DMS153 treated with DMSO at 0.1 percent for 48 hours (cell line): ENCODE data around the gene EPHA5.
A peak's percentile ranks its signal among the peaks of the same experiment; 100 is the strongest.

ENCODE experiments used
- DNase-seq: peaks from one replicate; lab custom pipeline; 2025; ENCODE audit not compliant: unreplicated experiment; lab: John Stamatoyannopoulos, UW

The EPHA5 gene

DNA sequence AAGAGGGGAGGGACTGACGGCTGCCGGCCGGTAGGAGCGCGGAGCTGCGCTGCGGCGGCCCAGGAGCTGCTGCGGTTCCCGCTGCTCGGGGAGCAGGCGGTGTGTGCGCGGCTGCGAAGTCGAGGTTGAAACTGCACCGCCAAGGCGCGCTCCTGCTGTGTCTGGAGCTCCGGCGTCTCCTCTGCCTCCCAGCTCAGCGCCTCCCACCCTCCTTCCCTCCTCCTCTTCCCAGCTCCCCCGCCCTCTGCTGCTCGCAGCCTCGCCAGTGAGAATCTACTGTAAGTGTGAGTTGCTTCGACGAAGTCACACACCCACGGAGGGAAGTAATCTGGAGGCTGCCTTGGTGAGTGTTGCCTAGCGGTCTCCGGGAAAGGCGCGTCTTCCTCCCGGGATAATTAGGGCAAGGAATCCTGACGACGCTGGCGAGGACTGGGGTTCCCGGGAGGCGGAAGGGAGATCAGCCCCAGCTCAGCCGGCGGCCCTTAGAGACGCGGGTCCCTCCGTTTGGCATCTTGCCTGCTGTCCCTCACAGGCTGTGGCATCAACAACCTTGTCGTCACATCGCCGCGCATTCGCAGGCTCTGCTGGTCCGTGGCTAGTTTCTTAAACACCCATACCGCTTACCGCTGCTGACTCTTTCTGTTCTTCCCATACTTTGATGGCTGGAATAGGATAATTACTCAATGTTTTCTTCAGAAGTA lies at the start of gene EPHA5:
Gene EPHA5 (minus strand): TSS at position 159 of the 701 bp plus-strand sequence. CDS start 747 bp downstream, outside the sequence.
- DNase-seq, result peak; percentile 52

GRCh38 chr4:65719635-65720034 lies 49.3 kb upstream of the EPHA5 start:
- DNase-seq, result no peak

DNA sequence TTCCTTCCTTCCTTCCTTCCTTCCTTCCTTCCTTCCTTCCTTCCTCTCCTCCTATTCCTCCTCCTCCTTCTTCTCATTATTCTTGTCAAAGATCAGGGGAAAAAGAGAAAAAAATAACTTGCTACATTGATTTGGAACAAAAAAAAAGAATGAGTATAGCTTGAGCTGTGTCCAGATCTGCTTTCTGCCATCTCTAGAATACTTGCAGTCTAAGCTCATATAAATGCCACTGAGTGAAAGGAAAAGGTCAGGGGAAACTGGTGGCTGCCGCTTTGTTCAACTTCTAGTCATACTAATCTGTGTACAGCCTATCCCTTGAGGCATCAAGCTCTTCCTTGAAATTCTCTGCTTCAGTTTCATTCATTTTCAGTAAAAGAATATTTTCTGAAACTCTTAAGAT lies 28.3 kb upstream of the EPHA5 start:
- DNase-seq, result no peak

- no peak for DNase-seq
Measured at GRCh38 chr4:65696436-65696835, 26.1 kb upstream of the EPHA5 start.

DNA sequence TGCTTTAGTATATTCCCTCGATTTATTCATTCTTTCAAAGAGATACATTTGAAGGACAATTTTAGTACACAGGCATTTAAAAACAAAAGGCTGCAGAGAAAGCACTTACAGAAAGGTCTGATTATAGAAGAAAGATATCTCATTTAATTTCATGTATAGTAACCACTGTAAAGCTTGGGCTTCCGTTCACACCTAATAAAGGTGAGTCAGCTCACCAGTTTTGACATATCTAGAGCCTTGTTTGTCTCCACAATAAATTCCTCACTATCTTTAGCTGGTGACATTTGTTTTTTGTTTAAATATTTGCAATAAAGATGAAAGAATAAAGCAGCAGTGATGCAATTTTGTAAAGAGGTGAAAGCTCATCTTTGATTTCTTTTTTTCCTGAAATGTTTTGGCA lies 1.1 kb upstream of the EPHA5 start:
- DNase-seq, result no peak

DNA sequence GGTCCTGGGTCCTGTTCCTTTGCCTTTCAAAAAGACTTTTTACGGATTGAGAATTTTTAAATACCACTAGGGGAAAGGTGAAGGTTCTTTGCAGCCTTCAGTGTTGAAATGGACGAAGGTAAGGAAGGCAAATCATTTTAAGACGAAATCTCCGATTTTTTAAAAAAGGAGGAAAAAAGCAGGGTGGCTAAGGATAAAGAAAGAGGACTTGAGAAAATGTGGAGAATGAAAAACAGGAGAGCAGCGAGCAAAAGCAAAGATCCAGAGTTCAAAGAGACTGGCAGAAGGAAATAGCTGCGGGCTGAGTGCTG lies 314 bp downstream of the EPHA5 start:
- no peak for DNase-seq

DNA sequence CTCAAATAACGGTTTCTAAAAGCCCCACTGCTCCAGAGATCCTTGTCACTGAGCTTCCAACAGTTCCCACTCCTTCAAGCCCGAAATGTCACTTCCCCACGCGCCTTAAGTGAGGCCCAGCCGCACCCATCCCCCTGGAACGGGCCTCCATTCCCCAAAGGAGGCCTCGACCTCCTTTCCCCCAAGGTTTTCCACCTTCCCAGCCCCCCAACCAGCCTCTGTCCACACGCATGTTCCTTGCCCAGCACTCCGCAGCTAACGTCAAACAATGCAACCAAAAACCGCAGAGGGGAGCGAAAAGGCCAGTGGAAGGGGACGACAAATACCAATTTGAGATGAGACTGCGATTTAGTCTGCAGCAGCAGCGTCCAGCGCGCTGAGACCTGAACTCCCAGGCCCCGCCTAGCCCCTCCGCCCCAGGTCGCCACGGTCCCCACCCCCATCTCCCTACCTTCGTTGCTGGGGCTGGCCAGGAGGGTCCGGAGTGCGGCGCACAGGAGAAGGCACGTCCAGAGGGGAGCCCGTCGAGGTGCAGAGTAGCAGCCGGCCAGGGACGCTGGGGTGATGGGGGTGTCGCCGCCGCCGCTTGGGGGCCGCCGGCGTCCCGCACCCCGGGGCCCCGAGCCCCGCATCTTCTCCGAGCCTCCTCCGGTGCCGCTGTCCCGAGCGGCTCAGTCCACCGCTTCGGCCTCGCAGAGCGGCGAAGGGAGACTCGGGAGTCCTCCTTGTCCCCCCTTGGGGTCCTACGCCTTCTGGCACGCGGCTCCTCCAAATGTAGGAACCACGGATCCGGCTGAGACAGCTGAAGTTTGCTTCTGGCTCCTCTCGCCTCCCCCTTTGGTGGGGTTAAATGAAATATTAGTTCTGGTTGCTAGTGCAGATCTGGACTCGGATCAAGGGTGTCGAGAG lies 924 bp downstream of the EPHA5 start:
- DNase-seq, result no peak

DNA sequence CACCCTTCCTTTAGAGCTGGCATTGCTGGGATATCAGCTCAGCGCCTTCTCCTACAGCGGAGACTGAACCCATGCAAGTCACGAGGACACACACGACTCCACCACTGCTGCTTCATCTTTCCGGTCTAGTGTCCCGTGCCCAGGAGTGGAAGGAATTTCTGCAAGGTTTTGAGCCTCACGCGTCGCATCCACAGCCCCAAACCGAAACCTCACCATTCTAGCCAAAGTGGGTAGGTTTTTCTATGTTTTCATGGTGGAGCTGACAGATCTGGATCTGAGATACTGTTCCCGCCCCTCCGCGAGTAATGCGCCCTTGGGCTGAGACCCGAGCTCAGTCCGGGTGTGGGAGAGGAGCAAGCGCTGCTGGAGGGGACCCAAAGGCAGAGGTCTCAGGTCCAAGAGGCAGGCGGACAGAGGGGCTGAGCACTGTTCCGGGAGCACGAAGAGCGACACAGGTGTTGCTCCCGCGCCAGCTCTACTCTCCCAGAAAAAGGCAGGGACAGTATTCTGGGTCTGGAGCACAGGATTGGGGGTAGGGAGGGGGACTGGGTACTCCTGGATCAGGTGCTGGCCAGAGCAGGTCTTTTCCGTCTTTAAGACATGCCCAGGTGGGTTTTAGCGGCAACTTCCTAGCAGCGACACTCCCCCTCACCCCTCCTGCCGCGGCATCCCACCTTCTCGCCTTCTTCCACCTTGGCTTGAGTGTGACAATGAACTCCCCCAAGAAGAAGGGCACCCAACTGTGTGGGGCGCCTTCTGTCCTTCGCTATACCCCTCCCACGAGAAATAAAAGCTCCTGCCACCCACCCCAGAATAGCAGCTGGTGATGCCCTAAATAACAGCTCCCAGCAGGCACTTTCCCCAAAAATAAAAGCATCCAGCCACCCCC lies 1.8 kb downstream of the EPHA5 start:
- DNase-seq, result no peak

- DNase-seq, result no peak
Measured at GRCh38 chr4:65667506-65668041, 2.7 kb downstream of the EPHA5 start.

DNA sequence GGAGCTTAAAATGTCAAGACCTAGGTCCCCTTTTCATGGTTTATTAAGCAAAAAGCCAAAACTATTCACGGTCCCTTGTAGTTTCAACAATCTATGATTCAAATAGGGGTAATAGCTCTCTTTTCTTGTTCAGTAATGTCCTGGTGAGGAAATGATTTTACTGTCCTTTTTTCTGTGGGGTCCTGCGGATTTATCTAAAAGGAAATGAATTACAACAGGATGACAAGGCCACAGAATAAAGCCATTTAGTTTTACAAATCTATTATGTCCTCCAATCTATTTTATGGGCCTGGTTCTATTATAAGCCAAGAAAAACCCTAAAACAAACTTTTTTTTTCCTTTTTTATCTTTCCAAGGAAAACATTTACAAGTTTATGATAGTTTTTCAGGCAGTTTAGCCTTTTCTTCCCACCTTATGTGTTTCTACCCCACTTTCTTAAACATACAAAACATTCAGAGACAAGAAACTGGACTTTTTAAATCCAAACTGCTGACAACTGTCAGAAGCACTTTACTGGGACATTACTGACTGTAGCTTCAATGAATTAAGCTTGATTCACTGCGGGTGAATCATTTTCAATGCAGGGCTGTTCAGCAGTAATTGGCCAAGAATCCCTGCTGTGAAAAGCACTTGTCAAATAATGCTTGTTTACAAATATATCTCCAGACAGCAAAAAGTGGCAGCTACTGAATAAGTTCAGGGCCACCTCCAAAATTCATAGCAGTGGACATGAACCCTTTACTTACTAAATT lies 4.3 kb downstream of the EPHA5 start:
- peak; percentile 36 for DNase-seq

- DNase-seq, result peak; percentile 66
Measured at GRCh38 chr4:65661471-65661870, 8.8 kb downstream of the EPHA5 start.

DNA sequence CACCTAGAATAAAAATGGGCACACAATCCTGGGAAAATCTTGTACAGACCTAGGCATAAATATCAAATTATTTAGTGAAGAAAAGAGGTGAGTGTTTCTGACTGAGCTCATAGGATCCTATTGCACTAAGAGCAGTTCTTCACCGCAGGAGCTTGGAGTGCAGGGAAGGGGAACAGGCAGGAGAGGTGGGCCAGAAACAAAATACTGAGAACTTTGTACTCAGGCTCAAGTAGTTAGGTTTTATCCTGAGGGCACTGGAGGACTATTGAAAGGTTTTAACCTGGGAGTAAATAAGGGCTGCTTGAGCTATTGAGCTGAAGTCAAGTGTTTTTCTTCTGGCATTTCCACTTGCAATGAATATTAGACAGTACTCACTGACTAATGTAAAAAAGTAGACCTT lies 12.2 kb downstream of the EPHA5 start:
- no peak for DNase-seq

DNA sequence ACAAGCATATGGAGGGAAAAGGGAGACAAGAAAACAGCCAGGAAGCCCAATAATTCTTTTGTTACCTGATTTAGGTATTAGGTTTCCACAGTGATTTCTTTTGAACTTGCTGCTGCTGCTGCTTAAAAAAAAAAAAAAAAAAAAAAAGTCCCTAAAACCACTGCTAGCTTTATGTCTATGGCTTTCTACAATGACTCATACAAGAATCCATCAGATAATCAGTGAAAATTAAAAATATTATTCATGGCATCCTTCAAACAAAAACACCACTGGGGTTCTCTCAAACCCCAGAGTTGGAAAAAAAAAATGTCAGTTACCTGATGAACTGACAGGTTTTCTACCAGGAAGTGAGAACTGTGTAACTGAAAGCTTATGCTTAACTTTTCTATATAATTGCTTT lies 14.3 kb downstream of the EPHA5 start:
- no peak for DNase-seq

- DNase-seq, result no peak
Measured at GRCh38 chr4:65654976-65655375, 15.3 kb downstream of the EPHA5 start.

- DNase-seq, result no peak
Measured at GRCh38 chr4:65653740-65654361, 16.4 kb downstream of the EPHA5 start.

- no peak for DNase-seq
Measured at GRCh38 chr4:65651751-65652150, 18.5 kb downstream of the EPHA5 start.

DNA sequence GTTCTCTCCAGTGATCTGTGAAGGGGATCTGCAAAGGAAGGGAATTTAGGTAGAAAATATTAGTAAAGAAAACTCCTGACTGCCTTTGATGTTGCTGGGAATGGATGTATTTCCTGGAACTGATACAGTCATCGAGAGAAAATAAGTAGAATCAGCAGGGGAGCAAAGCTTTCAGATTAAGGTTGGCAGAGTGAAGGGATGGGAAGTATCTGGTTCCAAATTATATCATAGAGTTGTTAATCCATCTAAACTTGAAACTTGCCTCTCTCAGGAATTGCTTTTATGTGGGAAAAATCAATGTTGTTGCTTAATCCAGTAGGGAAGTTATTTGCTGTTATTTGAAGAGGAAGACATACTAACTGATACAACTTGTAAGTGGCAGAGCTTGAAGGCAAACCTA lies 19.3 kb downstream of the EPHA5 start:
- DNase-seq, result no peak

DNA sequence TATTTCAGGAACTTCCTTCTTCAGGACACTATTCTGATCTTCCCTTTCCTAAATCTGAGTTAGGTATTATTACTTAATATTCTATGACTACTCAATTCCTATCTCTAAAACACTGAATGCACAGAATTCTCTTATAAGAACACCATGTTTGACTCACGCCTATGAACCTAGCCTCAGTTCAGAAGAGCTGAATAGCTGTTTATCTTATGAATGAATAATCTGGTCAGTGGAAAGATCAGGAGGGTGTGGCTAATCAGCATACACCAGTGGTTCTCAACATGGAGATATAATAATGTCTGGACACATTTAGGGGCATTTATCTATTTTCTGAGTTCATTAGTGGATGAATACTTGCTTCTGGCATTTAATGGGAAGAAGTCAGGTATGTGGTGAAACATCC lies 24.2 kb downstream of the EPHA5 start:
- no peak for DNase-seq

DNA sequence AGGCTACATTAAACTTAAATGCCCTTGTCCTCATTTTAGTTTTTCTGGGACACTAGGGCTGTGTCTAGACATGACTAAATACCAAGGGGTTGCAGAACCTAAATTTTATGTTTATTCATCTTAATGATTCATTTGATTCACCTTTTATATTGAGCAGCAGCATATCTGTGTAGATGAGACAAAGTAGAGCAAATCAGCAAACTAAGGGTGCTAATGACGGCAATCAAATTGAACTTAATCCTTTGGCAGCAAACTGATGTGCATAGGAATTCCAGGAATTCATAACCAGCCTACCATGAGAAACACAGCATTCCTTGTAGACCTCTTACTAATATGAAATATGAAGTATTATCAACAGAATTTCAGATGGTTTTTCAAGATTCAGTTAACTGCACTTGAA lies 25.1 kb downstream of the EPHA5 start:
- DNase-seq, result no peak
